Muscle of back (tissue), 11 donors: ENCODE data around the gene GALNT18. TPM values are rescaled to one million over a fixed set of nuclear protein-coding genes. Genes with fewer than 3 reads are reported as not detected.

Source experiments
- DNase-seq, 3 donors: peaks; one replicate each; pipeline versions ENCODE4 v3.0.0 to v3.0.0-alpha.2; 2013
- polyA plus RNA-seq, 10 donors: library from polyadenylated mRNA; unstranded; fragments of 120-200 nt; gene quantifications; one replicate each; pipeline ENCODE4 v1.2.1, GENCODE V29; 2013; ENCODE audit not compliant: insufficient read length in 10 of 10

Gene GALNT18
- polyA plus RNA-seq, 10 donors, result 8.2 to 14.0 (median 11.1) TPM

DNA sequence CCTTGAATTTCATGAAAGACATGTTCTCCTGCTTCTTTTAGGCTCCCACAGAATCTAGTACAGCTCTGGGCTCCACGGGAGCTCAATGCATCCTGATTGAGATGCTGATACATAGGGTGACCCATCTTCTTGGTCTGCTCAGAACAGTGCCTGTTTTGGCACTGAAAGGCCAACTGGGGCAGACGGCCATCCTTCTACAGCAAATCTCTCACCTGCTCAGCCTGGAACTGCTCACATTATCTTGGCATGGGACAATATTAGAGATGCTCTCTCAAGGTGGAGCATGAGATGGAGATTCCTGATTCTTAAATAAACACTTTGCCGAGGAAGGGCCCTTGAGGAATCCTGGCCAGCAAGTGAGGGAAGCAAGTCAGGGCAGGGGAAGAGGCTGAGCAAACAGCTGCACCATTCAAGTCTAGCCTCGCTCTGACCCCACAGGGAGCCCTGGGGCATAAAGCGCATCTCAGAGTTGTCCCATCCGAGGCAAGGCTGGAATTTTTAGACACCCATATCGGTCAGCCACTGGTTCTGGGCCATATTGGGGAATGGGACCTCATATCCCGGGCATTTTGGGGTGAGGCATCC lies 210.3 kb downstream of the GALNT18 start:
- DNase-seq, result no peak

- DNase-seq, result no peak
Observed at GRCh38 chr11:11409901-11410300, 211.9 kb downstream of the GALNT18 start.

DNA sequence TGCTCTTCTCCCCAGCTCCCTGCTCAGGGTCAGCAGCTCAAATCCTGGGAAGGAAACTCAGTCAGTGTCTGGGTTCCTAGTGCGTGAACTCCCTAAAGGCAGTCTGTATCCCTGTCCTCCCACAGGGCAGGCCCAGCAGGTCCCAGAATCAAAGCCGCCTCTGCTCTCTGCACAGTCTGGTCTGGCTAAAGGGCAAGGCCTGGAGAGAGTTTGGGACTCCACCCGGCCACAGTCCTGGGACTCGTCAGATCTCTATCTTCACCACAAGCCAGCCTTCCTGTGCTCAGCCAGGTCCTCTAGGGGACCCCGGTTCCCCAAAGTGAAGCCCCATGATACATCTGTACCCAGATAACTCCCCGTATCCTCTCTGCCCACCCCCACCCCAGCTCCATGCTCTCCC lies 212.6 kb downstream of the GALNT18 start:
- no peak for DNase-seq

DNA sequence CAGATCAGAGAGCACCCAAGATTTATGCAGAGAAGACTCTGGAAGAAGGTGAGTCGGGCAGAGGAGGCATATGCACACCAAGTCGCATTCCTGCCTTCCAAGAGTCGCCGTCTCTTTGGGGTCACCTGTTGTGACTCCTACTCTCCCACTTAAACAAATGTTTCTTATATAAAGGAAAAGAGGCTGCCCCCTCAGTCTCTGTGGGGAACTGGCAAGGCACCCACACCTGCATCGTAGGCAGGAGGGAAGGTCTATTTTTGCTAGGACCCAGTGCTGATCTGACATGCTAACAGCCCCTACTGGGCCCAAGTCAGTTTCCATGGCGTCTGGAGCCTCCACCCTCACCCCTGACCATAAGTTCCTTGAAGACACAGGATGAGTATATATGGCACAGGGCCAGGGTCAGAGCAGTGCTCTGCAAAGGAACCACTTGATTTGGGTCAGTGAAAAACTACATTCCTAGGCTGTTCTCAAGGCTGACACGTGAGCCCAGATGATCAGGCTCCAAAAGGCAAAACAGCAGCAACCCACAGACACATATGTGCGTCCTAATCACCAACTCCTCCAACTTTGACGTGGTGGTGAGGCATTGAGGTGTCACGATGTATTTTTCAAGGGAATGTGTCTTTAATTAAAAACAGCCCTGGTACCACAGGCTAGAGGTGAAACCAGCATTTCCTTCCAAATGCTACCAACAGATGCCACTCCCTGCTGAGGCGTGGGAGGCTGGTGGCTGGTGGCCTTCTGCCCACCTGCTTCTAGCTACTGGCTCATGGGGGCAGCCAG lies 213.2 kb downstream of the GALNT18 start:
- DNase-seq, result no peak

GRCh38 chr11:11407763-11408084 lies 214.1 kb downstream of the GALNT18 start:
- no peak for DNase-seq

GRCh38 chr11:11407065-11407762 lies 214.6 kb downstream of the GALNT18 start:
- DNase-seq, result peak in 2 of 3 donors; percentile 55 to 75

GRCh38 chr11:11406652-11407051 lies 215.2 kb downstream of the GALNT18 start:
- DNase-seq, result no peak

- peak; percentile 51 to 77 (median 65) for DNase-seq
Observed at GRCh38 chr11:11403763-11404725, 217.8 kb downstream of the GALNT18 start.

DNA sequence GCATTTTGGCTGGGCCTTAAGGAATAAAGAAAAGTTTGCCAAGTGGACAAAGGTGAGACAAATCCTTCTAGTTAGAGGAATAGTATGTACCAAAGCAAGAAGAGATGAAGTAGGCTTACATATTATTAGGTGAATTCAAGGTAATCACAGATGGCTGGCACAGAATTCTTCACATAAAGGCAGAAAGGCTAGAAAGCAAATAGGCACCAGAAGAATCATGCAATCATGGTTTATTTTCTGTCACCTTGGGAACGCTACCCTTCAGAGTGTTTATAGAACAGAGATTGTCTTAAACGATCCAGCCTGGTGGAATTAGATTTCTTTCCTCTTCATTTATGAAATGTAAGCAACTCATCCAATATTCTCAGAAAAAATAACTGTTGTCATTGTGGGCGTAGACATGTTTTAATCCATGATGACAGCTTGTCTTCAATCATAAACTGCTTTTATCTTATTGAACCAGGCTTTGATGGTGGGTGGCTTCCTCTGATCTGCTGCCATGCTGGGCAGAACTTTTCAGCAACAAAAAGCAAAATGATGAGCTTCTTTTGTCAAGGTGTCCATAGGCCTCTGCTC lies 219.8 kb downstream of the GALNT18 start:
- DNase-seq, result no peak

DNA sequence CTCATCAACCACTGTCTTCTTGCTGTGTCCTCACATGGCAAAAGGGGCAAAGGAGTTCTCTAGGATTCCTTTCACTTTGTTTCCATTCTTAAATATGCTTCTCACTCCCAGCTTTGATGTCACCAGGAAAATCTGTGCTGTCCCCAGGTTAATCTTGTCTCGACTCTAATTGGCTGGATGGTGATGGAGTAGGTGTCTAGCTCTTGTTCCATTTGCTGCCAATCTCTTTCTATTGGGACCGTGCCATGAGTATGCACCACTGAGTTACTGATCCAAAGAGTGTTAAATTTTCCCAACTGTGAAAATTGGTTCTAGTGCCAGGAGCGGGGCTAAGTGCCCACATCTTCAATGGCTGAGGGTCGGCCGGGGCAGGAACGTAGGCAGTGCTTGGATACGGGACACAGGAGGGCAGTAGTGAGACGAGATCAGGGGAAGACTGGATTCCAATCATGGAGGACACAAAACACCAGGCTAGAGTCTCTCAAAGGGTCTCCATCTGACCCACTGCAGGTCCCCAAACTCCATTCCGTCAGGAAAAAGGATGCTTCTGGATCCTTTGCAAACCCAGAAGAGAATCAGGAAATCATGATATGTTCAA lies 221.1 kb downstream of the GALNT18 start:
- no peak for DNase-seq

- no peak for DNase-seq
Observed at GRCh38 chr11:11400121-11400520, 221.7 kb downstream of the GALNT18 start.

DNA sequence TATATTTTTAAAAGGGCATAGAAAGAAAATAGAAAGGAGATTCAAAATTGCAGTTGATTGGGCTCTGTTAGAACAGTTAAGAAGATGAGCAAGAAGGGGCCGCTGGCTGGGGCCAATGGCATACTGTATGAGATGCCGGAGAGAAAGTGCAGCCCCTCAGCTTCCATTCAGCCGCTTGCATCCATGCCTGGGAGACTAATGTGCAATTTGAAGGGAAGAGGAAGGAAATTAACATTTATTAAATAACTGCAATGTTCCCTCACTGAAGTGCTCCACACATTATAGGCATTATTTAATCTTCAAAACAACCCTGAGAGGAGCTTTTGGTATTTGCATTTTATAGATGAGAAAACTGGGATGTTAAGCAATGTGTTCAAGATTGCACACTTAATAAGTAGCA lies 224.0 kb downstream of the GALNT18 start:
- DNase-seq, result no peak

- no peak for DNase-seq
Observed at GRCh38 chr11:11397036-11397415, 224.8 kb downstream of the GALNT18 start.

- peak; percentile 63 to 85 (median 77) for DNase-seq
Observed at GRCh38 chr11:11396301-11397035, 225.3 kb downstream of the GALNT18 start.

GRCh38 chr11:11395126-11395525 lies 226.7 kb downstream of the GALNT18 start:
- DNase-seq, result no peak

GRCh38 chr11:11394241-11394640 lies 227.6 kb downstream of the GALNT18 start:
- no peak for DNase-seq

DNA sequence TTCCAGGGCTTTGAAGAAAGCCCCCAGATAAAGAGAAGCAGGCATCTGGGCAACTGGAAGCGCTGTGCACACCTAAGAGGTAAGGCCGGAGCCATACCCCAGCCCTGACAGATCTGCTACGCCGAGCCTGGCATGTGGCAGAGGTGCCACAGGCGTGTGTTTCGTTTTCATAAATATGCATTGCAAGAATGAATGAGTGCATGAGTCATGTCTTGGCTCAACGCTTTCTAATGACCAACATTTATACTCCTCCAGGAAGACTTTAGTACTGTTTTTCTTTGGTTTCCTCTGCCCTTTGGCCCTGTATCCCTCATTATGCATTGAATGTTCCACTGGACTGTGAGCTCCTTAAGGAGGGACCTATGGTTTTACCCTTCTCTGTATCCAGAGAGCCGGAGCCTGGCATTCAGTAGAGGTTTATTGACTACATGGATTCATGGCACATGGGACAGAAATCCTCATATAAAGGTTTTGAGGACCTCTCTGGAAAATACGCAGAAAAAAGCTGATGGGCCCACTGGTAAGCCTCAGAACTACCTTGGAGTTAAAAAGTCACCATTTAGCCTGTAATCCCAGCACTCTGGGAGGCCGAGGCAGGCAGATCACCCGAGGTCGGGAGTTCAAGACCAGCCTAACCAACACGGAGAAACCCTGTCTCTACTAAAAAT lies 229.9 kb downstream of the GALNT18 start:
- DNase-seq, result peak in 1 of 3 donors; percentile 48

DNA sequence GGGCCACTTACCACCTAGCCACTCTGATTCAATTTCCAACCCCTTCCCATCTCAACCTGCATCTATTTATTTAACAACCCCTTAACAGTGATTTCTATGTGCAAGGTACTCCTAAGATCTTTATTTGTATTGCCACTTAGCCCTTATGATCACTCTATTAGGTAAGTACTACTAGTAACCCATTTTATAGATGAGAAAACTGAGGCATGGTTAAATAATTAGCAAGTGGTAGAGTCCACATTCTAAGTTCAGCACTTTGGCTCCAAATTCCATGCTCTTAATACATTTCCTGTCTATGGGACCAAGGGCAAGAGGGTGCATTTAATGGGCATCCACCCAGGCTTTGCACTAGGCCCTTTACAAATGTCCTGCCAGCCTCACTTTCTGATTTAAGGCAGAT lies 230.6 kb downstream of the GALNT18 start:
- DNase-seq, result no peak

DNA sequence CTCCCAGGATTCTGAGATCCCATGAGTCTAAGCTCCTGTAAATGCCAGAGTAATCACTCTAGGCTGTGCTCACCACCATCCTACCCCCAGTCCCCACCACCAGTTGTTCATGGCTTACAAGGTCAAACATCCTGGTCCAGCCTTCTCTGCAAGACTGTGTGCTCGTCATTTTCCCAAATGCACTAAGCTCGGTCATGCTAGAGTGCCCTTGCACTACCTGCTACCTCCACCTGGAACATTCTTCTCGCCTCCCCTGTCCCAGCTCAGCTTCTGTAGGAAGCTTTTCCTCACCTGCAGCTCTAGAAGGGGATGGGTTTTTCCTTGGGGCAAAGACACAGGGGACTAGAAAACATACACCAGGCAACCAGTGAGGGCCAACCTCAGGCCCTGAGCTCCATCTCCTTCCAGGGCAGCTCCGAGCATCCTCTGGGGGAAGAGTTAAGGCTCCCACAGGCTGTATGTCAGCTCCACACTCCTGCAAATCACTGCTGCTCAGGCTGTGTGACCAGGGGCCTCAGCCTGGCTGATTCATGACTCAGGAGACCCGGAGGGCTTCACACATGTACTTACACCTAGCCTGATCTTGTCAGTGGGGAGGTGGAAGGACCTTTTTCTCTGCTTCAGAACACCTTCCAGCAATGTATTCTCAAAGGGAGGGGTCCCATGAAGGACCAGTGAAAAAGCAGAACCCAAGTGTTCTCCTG lies 231.6 kb downstream of the GALNT18 start:
- no peak for DNase-seq
